ENCODE data around the gene RXFP1. TPM values are rescaled to one million over a fixed set of nuclear protein-coding genes. Genes with fewer than 3 reads are reported as not detected.

Gene RXFP1
- total RNA-seq, 3 donors from 2014 or later (not counting 1 experiment from before 2014, with no cell fraction given) = not detected

- Histone ChIP-seq H3K36me3 (ENCODE audit: control insufficient read depth, insufficient read depth, low read length) (no peaks in the 10 kb centered on the region), H3K27ac (ENCODE audit: low read length) (no peak overlapping the region), H3K27me3 (ENCODE audit: control insufficient read depth, insufficient read depth, low read length) (no peaks in the 10 kb centered on the region), H3K9me3 (ENCODE audit: control insufficient read depth, insufficient read depth, low read length) (no peaks in the 10 kb centered on the region), H3K4me3 (ENCODE audit: low read length) (no peak overlapping the region), H3K4me1 (ENCODE audit: control insufficient read depth, insufficient read depth, low read length) (no peaks in the 10 kb centered on the region)
- Mint-ChIP-seq H3K27ac (no peak overlapping the region), H3K9me3 (no peaks in the 10 kb centered on the region), H3K4me3 (no peak overlapping the region), H3K4me1 (no peaks in the 10 kb centered on the region), H3K27me3 (ENCODE audit: low read depth in 2 of 2) (peaks cover 5 to 13% of the 10 kb centered on the region in 2 donors), H3K36me3 (no peaks in the 10 kb centered on the region)
- whole genome bisulfite sequencing (ENCODE audit: insufficient coverage) = 95% methylated on average over 3 of the region's 4 CpGs
- intact Hi-C loops (cut with micrococcal nuclease) = no loop called here
- DNase-seq = no peak
- ATAC-seq = no peak
- TF ChIP-seq CTCF (IDR thresholded peaks at IDR 0.05) = no peak
These were observed 100.0 kb downstream of the RXFP1 start for GRCh38 chr4:158621729-158622128.

GRCh38 chr4:158622251-158622650 is 100.6 kb downstream of the RXFP1 start:
- no peaks in the 10 kb centered on the region for H3K27me3 ChIP-seq (ENCODE audit: control insufficient read depth, insufficient read depth, low read length)
- H3K27me3 Mint-ChIP-seq (ENCODE audit: low read depth in 2 of 2) = peaks cover 5 to 13% of the 10 kb centered on the region in 2 donors
- no peaks in the 10 kb centered on the region for H3K9me3 ChIP-seq (ENCODE audit: control insufficient read depth, insufficient read depth, low read length)
- ATAC-seq = no peak
- no peak for DNase-seq
- no peaks in the 10 kb centered on the region for H3K9me3 Mint-ChIP-seq
- H3K4me3 Mint-ChIP-seq = no peak overlapping the region
- H3K4me1 ChIP-seq (ENCODE audit: control insufficient read depth, insufficient read depth, low read length) = no peaks in the 10 kb centered on the region
- no peak overlapping the region for H3K27ac Mint-ChIP-seq
- H3K36me3 Mint-ChIP-seq = no peaks in the 10 kb centered on the region
- H3K27ac ChIP-seq (ENCODE audit: low read length) = no peak overlapping the region
- WGBS (ENCODE audit: insufficient coverage) = 100% methylated on average over 3 of the region's 3 CpGs
- H3K4me3 ChIP-seq (ENCODE audit: low read length) = no peak overlapping the region
- no peaks in the 10 kb centered on the region for H3K36me3 ChIP-seq (ENCODE audit: control insufficient read depth, insufficient read depth, low read length)
- TF ChIP-seq CTCF (IDR thresholded peaks at IDR 0.05) = no peak
- intact Hi-C loops (cut with micrococcal nuclease) = no loop called here
- H3K4me1 Mint-ChIP-seq = no peaks in the 10 kb centered on the region

GRCh38 chr4:158624889-158625478 is 103.3 kb downstream of the RXFP1 start:
- Histone ChIP-seq H3K9me3 (ENCODE audit: control insufficient read depth, insufficient read depth, low read length) (no peaks in the 10 kb centered on the region), H3K4me3 (ENCODE audit: low read length) (no peak overlapping the region), H3K36me3 (ENCODE audit: control insufficient read depth, insufficient read depth, low read length) (no peaks in the 10 kb centered on the region), H3K27ac (ENCODE audit: low read length) (no peak overlapping the region), H3K27me3 (ENCODE audit: control insufficient read depth, insufficient read depth, low read length) (no peaks in the 10 kb centered on the region), H3K4me1 (ENCODE audit: control insufficient read depth, insufficient read depth, low read length) (no peaks in the 10 kb centered on the region)
- Mint-ChIP-seq H3K36me3 (no peaks in the 10 kb centered on the region), H3K27me3 (ENCODE audit: low read depth in 2 of 2) (peaks cover 5 to 13% of the 10 kb centered on the region in 2 donors), H3K27ac (no peak overlapping the region), H3K9me3 (no peaks in the 10 kb centered on the region), H3K4me1 (no peaks in the 10 kb centered on the region), H3K4me3 (no peak overlapping the region)
- peak; percentile 55 for TF ChIP-seq CTCF (IDR thresholded peaks at IDR 0.05)
- DNase-seq (peak in 1 of 2 donors; percentile 49), ATAC-seq (peak; percentile 36 to 59 (median 57))
- WGBS (ENCODE audit: insufficient coverage) = no CpG with 5 or more reads among the region's 3 CpGs
- intact Hi-C loops (cut with micrococcal nuclease) = loop anchor here (5.0 kb wide), 1 partner anchor 373 kb away; no protein-coding TSS in a partner anchor

GRCh38 chr4:158625544-158625943 is 103.9 kb downstream of the RXFP1 start:
- H3K36me3 Mint-ChIP-seq = no peaks in the 10 kb centered on the region
- Histone ChIP-seq H3K9me3 (ENCODE audit: control insufficient read depth, insufficient read depth, low read length) (no peaks in the 10 kb centered on the region), H3K4me3 (ENCODE audit: low read length) (no peak overlapping the region), H3K4me1 (ENCODE audit: control insufficient read depth, insufficient read depth, low read length) (no peaks in the 10 kb centered on the region), H3K27me3 (ENCODE audit: control insufficient read depth, insufficient read depth, low read length) (no peaks in the 10 kb centered on the region), H3K27ac (ENCODE audit: low read length) (no peak overlapping the region), H3K36me3 (ENCODE audit: control insufficient read depth, insufficient read depth, low read length) (no peaks in the 10 kb centered on the region)
- whole genome bisulfite sequencing (ENCODE audit: insufficient coverage) = 86% methylated on average over 1 of the region's 2 CpGs
- ATAC-seq = no peak
- no peak for DNase-seq
- no peak overlapping the region for H3K27ac Mint-ChIP-seq
- no peaks in the 10 kb centered on the region for H3K4me1 Mint-ChIP-seq
- no peak overlapping the region for H3K4me3 Mint-ChIP-seq
- H3K9me3 Mint-ChIP-seq = no peaks in the 10 kb centered on the region
- TF ChIP-seq CTCF (IDR thresholded peaks at IDR 0.05) = no peak
- intact Hi-C loops (cut with micrococcal nuclease) = loop anchor here (5.0 kb wide), 1 partner anchor 373 kb away; no protein-coding TSS in a partner anchor
- peaks cover 5 to 13% of the 10 kb centered on the region in 2 donors for H3K27me3 Mint-ChIP-seq (ENCODE audit: low read depth in 2 of 2)
